Mesodermal cell (in vitro differentiated cells): ENCODE results near the gene SSH3.

Experiments
- H3K27ac ChIP-seq: 2 replicates; pipeline ENCODE4 v1.7.0; 2013; ENCODE audit warnings: mild to moderate bottlenecking, low read depth, low read length, moderate library complexity; ENCODE audit not compliant: severe bottlenecking
- H3K36me3 ChIP-seq: 2 replicates; pipeline ENCODE4 v1.7.1; 2013; ENCODE audit warnings: mild to moderate bottlenecking, low read length, moderate library complexity; ENCODE audit not compliant: control insufficient read depth, insufficient read depth
- H3K4me1 ChIP-seq: one replicate; pipeline ENCODE4 v1.7.1; 2013; ENCODE audit warnings: mild to moderate bottlenecking, low read length; ENCODE audit not compliant: insufficient read depth, control insufficient read depth, poor library complexity, severe bottlenecking
- H3K4me3 ChIP-seq: 2 replicates; pipeline ENCODE4 v1.7.0; 2013; ENCODE audit warnings: low read length, control low read depth, mild to moderate bottlenecking; ENCODE audit not compliant: insufficient read depth, poor library complexity, severe bottlenecking; ENCODE audit errors: extremely low read depth
- H3K9me3 ChIP-seq: 2 replicates; pipeline ENCODE4 v1.7.1; 2013; ENCODE audit warnings: mild to moderate bottlenecking, low read length, moderate library complexity; ENCODE audit not compliant: control insufficient read depth
- WGBS, 2 experiments: methylation state at CpG; one replicate each; pipeline ENCODE4 v1.1.5; 2013; ENCODE audit warnings: missing lambda C conversion rate in 2 of 2; ENCODE audit not compliant: insufficient coverage in 2 of 2; 5-methylcytosine and 5-hydroxymethylcytosine counted together

Gene SSH3

GRCh38 chr11:67289226-67289650, 14.1 kb upstream of the SSH3 start, which contains the start of gene ANKRD13D:
Gene ANKRD13D (plus strand): TSS chr11:67289303. CDS start chr11:67289461, 158 bp downstream.
- peaks cover 14% of the 10 kb centered on the region for H3K4me1 ChIP-seq
- H3K36me3 ChIP-seq, result peaks cover 68% of the 10 kb centered on the region
- 0 to 1% methylated on average over 11 to 25 of the region's 56 CpGs for WGBS, 2 experiments
- H3K9me3 ChIP-seq, result no peaks in the 10 kb centered on the region
- H3K27ac ChIP-seq, result peak within 1 kb of the TSS; percentile 94
- peak within 1 kb of the TSS; percentile 67 for H3K4me3 ChIP-seq

DNA sequence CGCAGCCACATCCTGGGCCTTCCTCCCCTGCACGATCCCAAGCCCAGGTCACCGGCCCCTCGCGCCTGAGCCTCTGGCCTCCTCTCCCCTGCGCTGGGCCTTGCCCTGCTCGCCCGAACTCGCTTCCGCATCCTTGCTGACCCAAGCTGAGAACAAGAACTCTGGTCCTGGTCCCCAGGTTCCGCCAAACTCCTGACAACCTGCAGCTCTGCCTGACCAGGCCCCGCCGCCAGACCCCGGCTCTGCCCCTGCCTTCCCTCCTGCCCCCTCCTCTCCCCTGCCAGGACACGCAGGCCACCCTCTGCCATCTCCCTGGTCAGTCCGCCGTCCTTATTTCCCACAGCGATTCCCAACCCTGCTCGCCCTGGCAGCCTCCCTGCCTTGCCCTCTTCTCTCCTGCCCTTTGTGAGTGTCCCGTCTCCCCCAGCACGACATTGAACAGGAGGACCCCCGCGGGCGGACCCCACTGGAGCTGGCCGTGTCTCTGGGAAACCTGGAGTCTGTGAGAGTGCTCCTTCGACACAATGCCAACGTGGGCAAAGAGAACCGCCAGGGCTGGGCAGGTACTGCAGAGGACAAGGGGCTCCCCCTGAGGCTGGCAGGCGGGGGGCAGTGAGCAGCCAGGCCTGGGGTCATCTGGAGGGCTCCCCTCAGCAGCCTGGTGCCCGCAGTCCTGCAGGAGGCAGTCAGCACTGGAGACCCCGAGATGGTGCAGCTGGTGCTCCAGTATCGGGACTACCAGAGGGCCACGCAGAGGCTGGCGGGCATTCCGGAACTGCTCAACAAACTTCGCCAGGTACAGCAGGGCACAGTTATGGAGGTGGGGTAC, 13.5 kb upstream of the SSH3 start:
- Histone ChIP-seq H3K9me3 (peaks cover under 1% of the 10 kb centered on the region), H3K27ac (peak overlapping the region; percentile 29), H3K36me3 (peaks cover 68% of the 10 kb centered on the region), H3K4me3 (peak overlapping the region; percentile 67), H3K4me1 (peaks cover 14% of the 10 kb centered on the region)
- 45 to 50% methylated on average over 29 to 34 of the region's 36 CpGs for WGBS, 2 experiments

GRCh38 chr11:67290801-67291200, 12.5 kb upstream of the SSH3 start:
- Histone ChIP-seq H3K9me3 (peaks cover 10% of the 10 kb centered on the region), H3K4me3 (no peak overlapping the region), H3K4me1 (peaks cover 14% of the 10 kb centered on the region), H3K36me3 (peaks cover 67% of the 10 kb centered on the region), H3K27ac (no peak overlapping the region)
- WGBS, 2 experiments, result 95 to 98% methylated on average over 7 of the region's 7 CpGs

- Histone ChIP-seq H3K4me1 (peaks cover 14% of the 10 kb centered on the region), H3K36me3 (peaks cover 67% of the 10 kb centered on the region), H3K4me3 (no peak overlapping the region), H3K9me3 (peaks cover 14% of the 10 kb centered on the region), H3K27ac (no peak overlapping the region)
- WGBS, 2 experiments, result 94 to 97% methylated on average over 25 to 28 of the region's 33 CpGs
Measured at GRCh38 chr11:67291481-67292381, 11.6 kb upstream of the SSH3 start.

DNA sequence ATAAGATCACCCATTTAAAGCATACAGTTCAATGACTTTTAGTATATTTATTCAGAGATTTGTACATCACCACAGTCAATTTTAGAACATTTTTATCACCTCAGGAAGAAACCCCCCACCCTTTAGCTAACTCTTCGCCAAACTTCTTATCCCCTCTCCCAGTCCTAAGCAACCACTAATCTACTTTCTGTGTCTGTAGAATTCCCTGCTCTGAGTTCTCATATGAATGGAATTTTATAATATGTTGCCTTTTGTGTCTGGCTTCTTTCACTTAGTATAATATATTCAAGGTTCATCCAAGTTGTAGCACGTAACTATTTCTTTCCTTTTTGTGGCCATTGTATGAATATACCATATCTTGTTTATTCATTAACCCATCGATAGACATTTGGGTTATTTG, 10.7 kb upstream of the SSH3 start:
- Histone ChIP-seq H3K36me3 (peaks cover 72% of the 10 kb centered on the region), H3K27ac (no peak overlapping the region), H3K4me1 (peaks cover 11% of the 10 kb centered on the region), H3K9me3 (peaks cover 14% of the 10 kb centered on the region), H3K4me3 (no peak overlapping the region)
- WGBS, 2 experiments, result no CpG with 5 or more reads among the region's 3 CpGs

DNA sequence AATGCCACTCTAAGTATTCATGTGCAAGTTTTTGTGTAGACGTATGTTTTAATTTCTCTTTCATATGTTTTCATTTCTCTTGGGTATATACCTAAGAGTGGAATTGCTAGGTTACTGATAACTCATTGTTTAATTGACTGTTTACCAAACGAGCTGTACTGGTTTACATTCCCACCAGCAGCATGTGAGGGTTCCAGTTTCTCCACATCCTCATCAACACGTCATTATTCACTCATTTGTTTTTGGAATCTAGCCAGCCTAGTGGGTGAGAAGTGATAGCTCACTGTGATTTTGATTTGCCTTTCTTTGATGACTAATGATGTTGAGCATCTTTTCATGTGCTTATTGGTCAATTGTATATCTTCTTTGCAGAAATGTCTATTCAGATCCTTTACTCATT, 10.2 kb upstream of the SSH3 start:
- Histone ChIP-seq H3K27ac (no peak overlapping the region), H3K4me1 (peaks cover 7% of the 10 kb centered on the region), H3K36me3 (peaks cover 72% of the 10 kb centered on the region), H3K9me3 (peaks cover 14% of the 10 kb centered on the region), H3K4me3 (no peak overlapping the region)
- WGBS, 2 experiments, result 70% methylated on average over 2 of the region's 3 CpGs; no CpG with 5 or more reads in 1 of the 2 experiments

DNA sequence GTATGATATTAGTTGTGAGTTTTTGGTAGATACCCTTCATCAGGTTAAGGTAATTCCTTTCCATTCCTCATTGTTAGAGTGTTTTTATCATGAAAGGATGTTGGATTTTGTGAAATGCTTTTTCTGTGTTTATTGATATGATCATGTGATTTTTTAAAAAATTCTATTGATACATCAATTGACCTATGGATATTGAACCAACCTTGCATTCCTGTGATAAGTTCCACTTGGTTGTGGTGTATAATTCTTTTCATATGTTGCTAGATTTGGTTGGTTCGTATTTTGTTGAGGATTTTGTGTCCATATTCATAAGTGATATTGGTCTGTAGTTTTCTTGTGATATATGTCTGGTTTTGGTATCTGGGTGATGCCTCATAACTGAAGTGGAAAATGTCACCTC, 7.5 kb upstream of the SSH3 start:
- 89% methylated on average over 1 of the region's 1 CpG; no CpG with 5 or more reads in 1 of the 2 experiments for WGBS, 2 experiments
- peaks cover 92% of the 10 kb centered on the region for H3K36me3 ChIP-seq
- H3K4me3 ChIP-seq, result no peak overlapping the region

DNA sequence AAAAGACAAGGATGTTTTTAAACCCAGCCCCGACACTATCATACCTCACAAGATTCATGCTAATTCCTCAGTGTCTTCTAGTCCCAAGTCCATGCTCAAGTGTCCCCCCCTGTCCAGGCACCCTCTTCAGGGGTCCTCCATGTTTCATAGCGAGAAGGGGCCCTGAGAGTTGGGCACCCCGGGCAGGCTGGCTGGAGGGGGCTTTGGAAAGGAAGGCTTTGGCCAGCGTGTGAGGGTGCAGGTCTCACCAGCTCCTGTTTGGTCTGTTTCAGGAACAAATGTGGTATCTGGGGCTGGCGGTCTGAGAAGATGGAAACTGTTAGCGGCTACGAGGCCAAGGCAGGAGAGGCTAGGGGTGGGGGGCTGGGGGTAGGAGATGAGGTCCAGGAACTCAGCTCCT, 4.5 kb upstream of the SSH3 start:
- WGBS, 2 experiments, result 57 to 100% methylated on average over 1 to 3 of the region's 7 CpGs
- Histone ChIP-seq H3K36me3 (peaks cover 78% of the 10 kb centered on the region), H3K9me3 (peaks cover 14% of the 10 kb centered on the region), H3K4me1 (peaks cover 20% of the 10 kb centered on the region), H3K4me3 (no peak overlapping the region), H3K27ac (no peak overlapping the region)

More for the DNA sequence above, 7.5 kb upstream of the SSH3 start:
- Histone ChIP-seq H3K9me3 (peaks cover 14% of the 10 kb centered on the region), H3K27ac (no peak overlapping the region), H3K4me1 (no peaks in the 10 kb centered on the region)

- 95 to 96% methylated on average over 21 to 22 of the region's 29 CpGs for WGBS, 2 experiments
- peaks cover 70% of the 10 kb centered on the region for H3K36me3 ChIP-seq
- H3K4me3 ChIP-seq, result no peak overlapping the region
Measured at GRCh38 chr11:67299471-67300191, 3.7 kb upstream of the SSH3 start.

DNA sequence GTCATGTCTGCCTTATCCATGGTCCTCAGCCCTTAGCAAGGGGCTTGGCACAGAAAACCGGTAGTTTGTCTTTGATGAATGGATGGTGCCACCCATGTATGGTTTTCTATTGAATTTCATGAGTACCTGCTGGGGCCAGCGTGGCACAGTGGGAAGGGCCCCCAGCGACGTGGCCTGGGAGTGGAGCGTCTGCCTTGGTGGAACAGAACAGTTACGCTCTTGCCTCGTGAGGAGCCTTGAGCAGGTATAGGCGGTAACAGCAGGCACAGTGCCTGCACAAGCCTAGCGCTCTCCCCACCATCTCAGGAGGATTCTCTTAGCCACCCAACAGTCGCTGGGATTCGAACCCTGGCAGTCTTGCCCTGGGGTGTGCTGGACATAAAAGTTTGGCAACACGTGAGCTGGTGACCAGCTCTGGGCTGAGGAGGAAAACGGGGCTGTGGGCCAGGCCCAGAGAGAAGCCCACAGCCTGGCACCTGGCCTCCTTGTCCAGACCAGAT, 3.0 kb upstream of the SSH3 start:
- Histone ChIP-seq H3K4me1 (peaks cover 20% of the 10 kb centered on the region), H3K27ac (no peak overlapping the region), H3K4me3 (no peak overlapping the region), H3K36me3 (peaks cover 63% of the 10 kb centered on the region), H3K9me3 (peaks cover 10% of the 10 kb centered on the region)
- 97 to 98% methylated on average over 13 of the region's 13 CpGs for WGBS, 2 experiments

More at GRCh38 chr11:67299471-67300191, 3.7 kb upstream of the SSH3 start:
- no peak overlapping the region for H3K27ac ChIP-seq
- H3K9me3 ChIP-seq, result peaks cover 14% of the 10 kb centered on the region
- H3K4me1 ChIP-seq, result peaks cover 20% of the 10 kb centered on the region
